ENCODE results near the gene PLA2G2F. TPM values are rescaled to one million over a fixed set of nuclear protein-coding genes. Genes with fewer than 3 reads are reported as not detected.

PLA2G2F gene
- total and polyA plus RNA-seq, 2 of the 8 experiments (the other 6 are each of a cell fraction or from before 2014, with no cell fraction given) = not detected

DNA sequence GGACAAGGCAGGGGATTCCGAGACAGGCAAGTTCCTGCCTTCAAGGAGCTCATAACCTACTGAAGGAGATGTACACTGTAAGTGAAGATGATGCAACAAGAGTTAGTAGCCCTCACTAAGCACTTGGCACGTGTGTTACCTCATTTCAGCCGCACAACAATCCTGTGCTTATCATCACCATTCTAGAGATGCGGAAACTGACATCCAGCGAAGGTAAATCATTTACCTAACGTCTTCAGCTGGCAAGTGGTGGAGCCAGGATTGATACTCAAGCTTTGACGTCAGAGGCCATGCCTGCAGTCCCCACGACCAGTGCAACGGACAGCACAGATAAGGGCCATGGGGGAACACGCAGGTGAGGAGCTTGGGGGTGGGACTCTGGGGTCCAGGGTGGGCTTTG is 43.9 kb downstream of the PLA2G2F start:
- TF ChIP-seq TBP (IDR thresholded peaks at IDR 0.05; ENCODE audit: low read depth, low read length) (no peak), RNF2 (IDR thresholded peaks at IDR 0.05; ENCODE audit: borderline replicate concordance, low read depth, low read length, missing control alignments, poor library complexity, severe bottlenecking) (no peak), JUN (IDR thresholded peaks at IDR 0.05; ENCODE audit: low read depth, low read length) (no peak), SIX5 (IDR thresholded peaks at IDR 0.05; ENCODE audit: low read depth, low read length) (no peak), NANOG (IDR thresholded peaks at IDR 0.05; ENCODE audit: insufficient read depth, low read depth, low read length, poor library complexity, severe bottlenecking) (no peak), CHD1 (IDR thresholded peaks at IDR 0.05; ENCODE audit: low read depth, low read length) (no peak), MAFK (IDR thresholded peaks at IDR 0.05; ENCODE audit: low read depth, low read length) (no peak)
- TF ChIP-seq, protein P1, sequence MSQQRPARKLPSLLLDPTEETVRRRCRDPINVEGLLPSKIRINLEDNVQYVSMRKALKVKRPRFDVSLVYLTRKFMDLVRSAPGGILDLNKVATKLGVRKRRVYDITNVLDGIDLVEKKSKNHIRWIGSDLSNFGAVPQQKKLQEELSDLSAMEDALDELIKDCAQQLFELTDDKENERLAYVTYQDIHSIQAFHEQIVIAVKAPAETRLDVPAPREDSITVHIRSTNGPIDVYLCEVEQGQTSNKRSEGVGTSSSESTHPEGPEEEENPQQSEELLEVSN (IDR thresholded peaks at IDR 0.05) = no peak
- no peak overlapping the region for H3K14ac ChIP-seq (ENCODE audit: insufficient read length)
- H3K56ac ChIP-seq (replicated peaks; ENCODE audit: insufficient read length, low read depth, low read length) = no peak overlapping the region
- no peaks in the 10 kb centered on the region for H4K20me1 ChIP-seq (replicated peaks in 1 of 2; ENCODE audit: control insufficient read depth in 1 of 2, insufficient read depth in 2 of 2, low read length in 2 of 2)
- no peak for FAIRE-seq
- H4K5ac ChIP-seq (ENCODE audit: insufficient read length, low read depth, low read length) = no peak overlapping the region
- peaks cover 0 to 4% of the 10 kb centered on the region in 2 experiments; a peak in 1 of 4 replicates for H3K9me3 ChIP-seq (ENCODE audit: insufficient read depth in 2 of 2, low read depth in 1 of 2, low read length in 1 of 2)
- no peak overlapping the region for H2BK20ac ChIP-seq (ENCODE audit: low read length)
- no peak overlapping the region for H3K4ac ChIP-seq (replicated peaks; ENCODE audit: insufficient read length, low read depth, low read length)
- no peak overlapping the region for H3K4me2 ChIP-seq (ENCODE audit: insufficient read depth in 1 of 2, low read depth in 2 of 2, low read length in 2 of 2)
- ChIA-PET CTCF (ENCODE audit: partially characterized antibody) (interaction anchor here (0.8 to 8.3 kb wide), 7 partner anchors 10 to 279 kb away, joined by 3 to 90 read pairs (median 3); no protein-coding TSS in a partner anchor), POLR2A (ENCODE audit: partially characterized antibody) (interaction anchor here (1.2 kb wide), 1 partner anchor 12 kb away, joined by 3 read pairs; no protein-coding TSS in a partner anchor)
- no peak overlapping the region for H2BK12ac ChIP-seq (ENCODE audit: low read depth, low read length)
- no peak overlapping the region for H2BK5ac ChIP-seq (ENCODE audit: low read depth, low read length)
- no peak overlapping the region for H2BK120ac ChIP-seq (replicated peaks; ENCODE audit: low read depth, low read length)
- H3K79me2 ChIP-seq (ENCODE audit: control insufficient read depth in 1 of 2, insufficient read depth in 2 of 2, low read length in 2 of 2) = no peaks in the 10 kb centered on the region; a peak in 1 of 4 replicates
- H3K4me1 ChIP-seq (replicated peaks in 1 of 4; ENCODE audit: control insufficient read depth in 3 of 4, insufficient read depth in 4 of 4, low read length in 3 of 4) = peaks cover 6 to 10% (median 8%) of the 10 kb centered on the region in 4 experiments; a peak in 4 of 7 replicates
- H2AFZ ChIP-seq (ENCODE audit: low read length) = no peak overlapping the region
- H3K9ac ChIP-seq (replicated peaks in 1 of 4; ENCODE audit: extremely low read depth in 1 of 4, low read depth in 3 of 4, low read length in 3 of 4) = no peak overlapping the region
- H3K79me1 ChIP-seq (ENCODE audit: low read depth, low read length) = 0 out of 2 replicates have a peak, but pooled peaks cover 3% of the 10 kb centered on the region
- no peak overlapping the region for H4K8ac ChIP-seq (ENCODE audit: extremely low read depth, insufficient read depth, low read length)
- peaks cover 0 to 14% (median 11%) of the 10 kb centered on the region in 4 experiments; a peak in 5 of 7 replicates for H3K27me3 ChIP-seq (replicated peaks in 1 of 4; ENCODE audit: control insufficient read depth in 3 of 4, extremely low read depth in 1 of 4, insufficient read depth in 3 of 4, low read length in 3 of 4)
- H2AK5ac ChIP-seq (ENCODE audit: low read depth, low read length) = no peak overlapping the region
- DNase-seq (ENCODE audit: low read depth in 1 of 2, low spot score in 2 of 2) = no peak
- no peaks in the 10 kb centered on the region for H3K36me3 ChIP-seq (ENCODE audit: control insufficient read depth in 2 of 4, insufficient read depth in 4 of 4, low read length in 3 of 4)
- H3K4me3 ChIP-seq (ENCODE audit: extremely low read depth in 1 of 4, insufficient read depth in 2 of 4, low read depth in 3 of 4, low read length in 4 of 4) = no peak overlapping the region
- WGBS, 2 experiments (ENCODE audit: extremely low coverage in 1 of 2, insufficient coverage in 1 of 2, insufficient read length in 1 of 2, insufficient replicate concordance in 2 of 2, low coverage in 1 of 2, low lambda C conversion rate in 2 of 2, missing lambda C conversion rate in 1 of 2) = 87% methylated on average over 10 of the region's 10 CpGs; no CpG with 5 or more reads in 1 of the 2 experiments
- no peak overlapping the region for H3K23ac ChIP-seq (ENCODE audit: insufficient read length)
- H3K27ac ChIP-seq (ENCODE audit: low read depth, low read length) = no peak overlapping the region
- no peak overlapping the region for H4K91ac ChIP-seq (replicated peaks; ENCODE audit: insufficient read length, low read length)
- peaks cover 4% of the 10 kb centered on the region; the same call in 1 of the 2 replicates for H3K23me2 ChIP-seq (ENCODE audit: low read depth, low read length)
- H2BK15ac ChIP-seq (ENCODE audit: low read length) = 0 out of 2 replicates have a peak overlapping the region, but pooled peaks have one; percentile 5
- H3K18ac ChIP-seq (ENCODE audit: extremely low read depth, low read length) = no peak overlapping the region
